GM12892 (cell line): ENCODE measurements around the gene HDAC8.
"Not testable (repeated sequence)": the region's sequence is repeated elsewhere in the genome, so short reads cannot be mapped to it uniquely, and the experiment has no call there.

ENCODE experiments used
- POLR2A ChIP-seq: IDR thresholded peaks from 2 replicates; pipeline ENCODE4 v1.6.1; 2011; ENCODE audit warnings: low read depth, low read length, control low read depth
- POLR2AphosphoS5 ChIP-seq: IDR thresholded peaks from 2 replicates; pipeline ENCODE4 v1.6.1; 2011; ENCODE audit warnings: low read depth, low read length, control low read depth

DNA sequence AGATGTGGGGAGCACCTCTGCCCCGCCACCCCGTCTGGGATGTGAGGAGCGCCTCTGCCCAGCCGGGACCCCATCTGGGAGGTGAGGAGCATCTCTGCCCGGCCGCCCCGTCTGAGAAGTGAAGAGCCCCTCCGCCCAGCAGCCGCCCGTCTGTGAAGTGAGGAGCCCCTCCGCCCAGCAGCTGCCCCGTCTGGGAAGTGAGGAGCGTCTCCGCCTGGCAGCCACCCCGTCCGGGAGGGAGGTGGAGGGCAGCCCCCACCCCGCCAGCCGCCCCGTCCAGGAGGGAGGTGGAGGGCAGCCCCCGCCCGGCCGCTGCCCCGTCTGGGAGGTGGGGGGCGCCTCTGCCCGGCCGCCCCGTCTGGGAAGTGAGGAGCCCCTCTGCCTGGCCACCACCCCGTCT, 13.0 kb downstream of the HDAC8 start:
- not testable (repeated sequence) for TF ChIP-seq POLR2A, POLR2AphosphoS5
